ENCODE data around the gene SCFD2. TPM values are rescaled to one million over a fixed set of nuclear protein-coding genes. Genes with fewer than 3 reads are reported as not detected.

SCFD2 gene
- total RNA-seq, 1 donor, result 33.2 TPM

- H3K4me3 ChIP-seq (ENCODE audit: low read depth, low read length), result peak overlapping the region; percentile 67
- no peak for TF ChIP-seq CTCF (IDR thresholded peaks at IDR 0.05; ENCODE audit: insufficient read depth, low read depth, low read length)
- DNase-seq (ENCODE audit: low read depth), result no peak
These were observed 504.6 kb downstream of the SCFD2 start for GRCh38 chr4:52861171-52861823.

GRCh38 chr4:52860361-52860760 lies 505.5 kb downstream of the SCFD2 start:
- no peak for DNase-seq (ENCODE audit: low read depth)
- H3K4me3 ChIP-seq (ENCODE audit: low read depth, low read length), result no peak overlapping the region
- no peak for TF ChIP-seq CTCF (IDR thresholded peaks at IDR 0.05; ENCODE audit: insufficient read depth, low read depth, low read length)

GRCh38 chr4:52856801-52857200 lies 509.1 kb downstream of the SCFD2 start:
- no peak for TF ChIP-seq CTCF (IDR thresholded peaks at IDR 0.05; ENCODE audit: insufficient read depth, low read depth, low read length)
- DNase-seq (ENCODE audit: low read depth), result no peak
- H3K4me3 ChIP-seq (ENCODE audit: low read depth, low read length), result no peak overlapping the region

- DNase-seq (ENCODE audit: low read depth), result peak; percentile 68
- H3K4me3 ChIP-seq (ENCODE audit: low read depth, low read length), result no peak overlapping the region
- no peak for TF ChIP-seq CTCF (IDR thresholded peaks at IDR 0.05; ENCODE audit: insufficient read depth, low read depth, low read length)
These were observed 512.5 kb downstream of the SCFD2 start for GRCh38 chr4:52853351-52853750.

- TF ChIP-seq CTCF (IDR thresholded peaks at IDR 0.05; ENCODE audit: insufficient read depth, low read depth, low read length), result no peak
- DNase-seq (ENCODE audit: low read depth), result no peak
- H3K4me3 ChIP-seq (ENCODE audit: low read depth, low read length), result no peak overlapping the region
These were observed 513.1 kb downstream of the SCFD2 start for GRCh38 chr4:52852711-52853110.

- DNase-seq (ENCODE audit: low read depth), result no peak
- H3K4me3 ChIP-seq (ENCODE audit: low read depth, low read length), result no peak overlapping the region
These were observed 513.8 kb downstream of the SCFD2 start for GRCh38 chr4:52852041-52852440.

More at GRCh38 chr4:52852041-52852440, 513.8 kb downstream of the SCFD2 start:
- TF ChIP-seq CTCF (IDR thresholded peaks at IDR 0.05; ENCODE audit: insufficient read depth, low read depth, low read length), result no peak
